Osteocyte (in vitro differentiated cells): ENCODE measurements around the gene PELI2. TPM values are rescaled to one million over a fixed set of nuclear protein-coding genes. Genes with fewer than 3 reads are reported as not detected.

ENCODE experiments used
- DNase-seq: peaks from one replicate; pipeline ENCODE4 v3.0.0; 2021; ENCODE audit warnings: mixed read lengths; ENCODE audit not compliant: unreplicated experiment; ENCODE audit errors: extremely low spot score
- H3K27ac Mint-ChIP-seq: one replicate; pipeline ENCODE4 v1.8.0; 2021; ENCODE audit warnings: mild to moderate bottlenecking, mixed read lengths; ENCODE audit not compliant: unreplicated experiment
- H3K27me3 Mint-ChIP-seq: one replicate; pipeline ENCODE4 v1.8.0; 2021; ENCODE audit warnings: mixed read lengths; ENCODE audit not compliant: unreplicated experiment
- H3K36me3 Mint-ChIP-seq: one replicate; pipeline ENCODE4 v1.8.0; 2021; ENCODE audit warnings: mixed read lengths; ENCODE audit not compliant: unreplicated experiment
- H3K4me1 Mint-ChIP-seq: one replicate; pipeline ENCODE4 v1.8.0; 2021; ENCODE audit warnings: mixed read lengths; ENCODE audit not compliant: unreplicated experiment
- H3K4me3 Mint-ChIP-seq: one replicate; pipeline ENCODE4 v1.8.0; 2021; ENCODE audit warnings: mild to moderate bottlenecking, moderate library complexity, mixed read lengths; ENCODE audit not compliant: unreplicated experiment
- H3K9me3 Mint-ChIP-seq: one replicate; pipeline ENCODE4 v1.8.0; 2021; ENCODE audit warnings: mixed read lengths; ENCODE audit not compliant: unreplicated experiment
- CTCF ChIP-seq: fragments of 200-600 bp; sonication (generic); IDR thresholded peaks from 2 replicates; pipeline ENCODE4 v1.5.0; 2021; ENCODE audit warnings: antibody characterized with exemption, mild to moderate bottlenecking, moderate library complexity
- total RNA-seq: library from RNA; stranded (reverse); gene quantifications from 2 replicates; pipeline ENCODE4 v1.2.1, GENCODE V29; 2021

The PELI2 gene
- total RNA-seq, 1 donor from 2014 or later: 15.0 TPM

GRCh38 chr14:56143025-56143424 lies 24.8 kb downstream of the PELI2 start:
- Mint-ChIP-seq H3K27ac (no peak overlapping the region), H3K9me3 (no peaks in the 10 kb centered on the region), H3K27me3 (no peaks in the 10 kb centered on the region), H3K36me3 (no peaks in the 10 kb centered on the region), H3K4me1 (peaks cover 27% of the 10 kb centered on the region), H3K4me3 (no peak overlapping the region)
- DNase-seq: no peak
- no peak for TF ChIP-seq CTCF

GRCh38 chr14:56144176-56144575 lies 26.0 kb downstream of the PELI2 start:
- no peak for DNase-seq
- Mint-ChIP-seq H3K9me3 (no peaks in the 10 kb centered on the region), H3K27me3 (no peaks in the 10 kb centered on the region), H3K36me3 (no peaks in the 10 kb centered on the region), H3K27ac (no peak overlapping the region), H3K4me1 (peaks cover 27% of the 10 kb centered on the region), H3K4me3 (no peak overlapping the region)
- TF ChIP-seq CTCF: no peak

GRCh38 chr14:56145181-56145769 lies 27.1 kb downstream of the PELI2 start:
- H3K27ac Mint-ChIP-seq: peak overlapping the region; percentile 54

GRCh38 chr14:56145965-56146364 lies 27.8 kb downstream of the PELI2 start:
- TF ChIP-seq CTCF: no peak

More at GRCh38 chr14:56145181-56145769, 27.1 kb downstream of the PELI2 start:
- no peak for DNase-seq
- Mint-ChIP-seq H3K36me3 (no peaks in the 10 kb centered on the region), H3K9me3 (no peaks in the 10 kb centered on the region), H3K4me3 (no peak overlapping the region), H3K27me3 (no peaks in the 10 kb centered on the region), H3K4me1 (peaks cover 27% of the 10 kb centered on the region)
- TF ChIP-seq CTCF: no peak

GRCh38 chr14:56147449-56147848 lies 29.2 kb downstream of the PELI2 start:
- Mint-ChIP-seq H3K4me1 (peaks cover 27% of the 10 kb centered on the region), H3K36me3 (no peaks in the 10 kb centered on the region), H3K4me3 (no peak overlapping the region), H3K27ac (no peak overlapping the region), H3K9me3 (no peaks in the 10 kb centered on the region), H3K27me3 (no peaks in the 10 kb centered on the region)
- no peak for DNase-seq
- no peak for TF ChIP-seq CTCF

More at GRCh38 chr14:56145965-56146364, 27.8 kb downstream of the PELI2 start:
- Mint-ChIP-seq H3K36me3 (no peaks in the 10 kb centered on the region), H3K4me1 (peaks cover 27% of the 10 kb centered on the region), H3K4me3 (no peak overlapping the region), H3K27me3 (no peaks in the 10 kb centered on the region), H3K27ac (no peak overlapping the region), H3K9me3 (no peaks in the 10 kb centered on the region)
- no peak for DNase-seq
